Measurements from ENCODE around the gene KCNQ5.

KCNQ5 gene

DNA sequence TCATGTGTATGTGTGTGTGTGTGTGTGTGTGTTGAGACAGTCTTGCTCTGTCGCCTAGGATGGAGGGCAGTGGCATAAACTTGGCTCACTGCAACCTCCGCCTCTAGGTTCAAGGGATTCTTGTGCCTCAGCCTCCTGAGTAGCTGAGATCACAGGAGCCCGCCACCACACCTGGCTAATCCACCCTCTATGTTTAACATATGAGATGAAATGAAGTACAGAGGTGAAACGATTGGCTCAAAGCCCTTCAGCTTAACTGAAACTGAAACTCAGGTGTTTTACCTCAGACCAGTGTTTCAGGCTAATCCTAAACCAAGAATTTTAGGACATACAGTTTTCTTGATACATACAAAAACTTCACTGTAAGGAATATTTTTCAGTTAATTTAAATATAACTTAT is 167.3 kb downstream of the KCNQ5 start:
- Histone ChIP-seq H3K27ac (ENCODE audit: low read length) (no peak overlapping the region), H3K4me3 (ENCODE audit: low read length) (no peak overlapping the region), H3K36me3 (ENCODE audit: control insufficient read depth, insufficient read depth, low read length) (no peaks in the 10 kb centered on the region), H3K27me3 (ENCODE audit: control insufficient read depth, insufficient read depth, low read length) (no peaks in the 10 kb centered on the region), H3K4me1 (ENCODE audit: control insufficient read depth, insufficient read depth, low read length) (no peaks in the 10 kb centered on the region), H3K9me3 (ENCODE audit: control insufficient read depth, insufficient read depth, low read length) (no peaks in the 10 kb centered on the region)
- DNase-seq (ENCODE audit: low read depth, low spot score) = no peak
- WGBS (ENCODE audit: insufficient coverage, insufficient read length) = no CpG with 5 or more reads among the region's 4 CpGs

DNA sequence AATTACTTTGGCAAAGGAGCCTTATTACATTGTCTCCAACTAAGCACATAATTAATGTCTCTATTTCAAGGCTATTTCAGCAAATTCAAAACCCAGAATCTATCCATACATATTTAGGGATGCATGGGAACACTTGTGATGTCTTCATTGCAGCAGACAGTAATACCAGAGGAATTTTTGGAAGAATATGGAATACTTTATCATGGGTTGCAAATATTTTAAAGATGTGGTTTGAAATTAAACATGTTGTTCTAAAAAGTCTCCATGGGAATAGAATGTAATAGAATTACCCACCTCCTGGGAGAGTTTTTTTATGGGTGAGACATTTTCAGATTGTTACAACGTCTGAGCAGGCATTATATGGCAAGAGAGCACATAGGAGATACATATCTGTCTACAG is 170.8 kb downstream of the KCNQ5 start:
- DNase-seq (ENCODE audit: low read depth, low spot score) = no peak
- H3K27me3 ChIP-seq (ENCODE audit: control insufficient read depth, insufficient read depth, low read length) = no peaks in the 10 kb centered on the region
- H3K9me3 ChIP-seq (ENCODE audit: control insufficient read depth, insufficient read depth, low read length) = no peaks in the 10 kb centered on the region
- no peak overlapping the region for H3K4me3 ChIP-seq (ENCODE audit: low read length)
- no peaks in the 10 kb centered on the region for H3K36me3 ChIP-seq (ENCODE audit: control insufficient read depth, insufficient read depth, low read length)
- WGBS (ENCODE audit: insufficient coverage, insufficient read length) = no CpG with 5 or more reads among the region's 1 CpG
- H3K27ac ChIP-seq (ENCODE audit: low read length) = no peak overlapping the region
- no peaks in the 10 kb centered on the region for H3K4me1 ChIP-seq (ENCODE audit: control insufficient read depth, insufficient read depth, low read length)

DNA sequence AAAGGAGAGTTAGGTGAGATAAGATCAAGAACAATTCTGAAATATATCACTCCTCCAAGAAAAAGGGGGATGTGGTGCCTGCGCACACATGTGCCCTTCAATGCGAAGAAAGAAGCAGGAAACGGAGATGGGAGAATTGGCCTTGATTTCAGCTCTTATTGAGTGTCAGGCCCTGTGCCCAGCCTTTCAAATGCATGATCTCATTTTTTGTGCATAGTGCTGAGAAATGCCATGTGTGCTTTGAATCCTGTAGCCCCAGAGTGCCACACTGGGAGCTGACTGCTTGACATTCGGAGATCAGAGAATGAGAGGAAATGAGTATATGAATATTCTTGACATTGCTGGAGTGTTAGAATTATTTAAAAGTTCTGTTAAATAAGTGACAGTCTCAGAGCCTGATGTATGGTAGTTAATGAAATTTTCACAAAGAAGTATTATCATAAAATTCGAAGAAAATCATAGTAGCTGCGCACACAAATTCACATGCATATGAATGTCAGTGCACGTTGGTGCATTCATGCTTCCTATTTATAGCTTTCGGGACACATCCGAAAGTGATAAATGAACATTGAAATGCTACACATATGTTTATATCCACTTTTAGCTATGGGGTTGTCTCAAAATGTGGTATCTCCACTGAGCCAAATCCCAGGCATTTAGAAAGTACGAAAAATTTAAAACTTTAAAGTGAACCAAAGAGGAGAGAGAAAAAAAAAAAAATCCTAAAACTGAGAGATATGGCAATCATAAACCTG is 172.0 kb downstream of the KCNQ5 start:
- no peaks in the 10 kb centered on the region for H3K9me3 ChIP-seq (ENCODE audit: control insufficient read depth, insufficient read depth, low read length)
- no peaks in the 10 kb centered on the region for H3K36me3 ChIP-seq (ENCODE audit: control insufficient read depth, insufficient read depth, low read length)
- no peaks in the 10 kb centered on the region for H3K4me1 ChIP-seq (ENCODE audit: control insufficient read depth, insufficient read depth, low read length)
- DNase-seq (ENCODE audit: low read depth, low spot score) = no peak
- no peak overlapping the region for H3K4me3 ChIP-seq (ENCODE audit: low read length)
- no CpG with 5 or more reads among the region's 10 CpGs for WGBS (ENCODE audit: insufficient coverage, insufficient read length)
- H3K27me3 ChIP-seq (ENCODE audit: control insufficient read depth, insufficient read depth, low read length) = no peaks in the 10 kb centered on the region
- H3K27ac ChIP-seq (ENCODE audit: low read length) = no peak overlapping the region

GRCh38 chr6:72798196-72798595 is 176.3 kb downstream of the KCNQ5 start:
- Histone ChIP-seq H3K27ac (ENCODE audit: low read length) (no peak overlapping the region), H3K36me3 (ENCODE audit: control insufficient read depth, insufficient read depth, low read length) (no peaks in the 10 kb centered on the region), H3K4me3 (ENCODE audit: low read length) (no peak overlapping the region), H3K27me3 (ENCODE audit: control insufficient read depth, insufficient read depth, low read length) (no peaks in the 10 kb centered on the region), H3K4me1 (ENCODE audit: control insufficient read depth, insufficient read depth, low read length) (no peaks in the 10 kb centered on the region), H3K9me3 (ENCODE audit: control insufficient read depth, insufficient read depth, low read length) (no peaks in the 10 kb centered on the region)
- no peak for DNase-seq (ENCODE audit: low read depth, low spot score)
- WGBS (ENCODE audit: insufficient coverage, insufficient read length) = no CpG with 5 or more reads among the region's 2 CpGs

DNA sequence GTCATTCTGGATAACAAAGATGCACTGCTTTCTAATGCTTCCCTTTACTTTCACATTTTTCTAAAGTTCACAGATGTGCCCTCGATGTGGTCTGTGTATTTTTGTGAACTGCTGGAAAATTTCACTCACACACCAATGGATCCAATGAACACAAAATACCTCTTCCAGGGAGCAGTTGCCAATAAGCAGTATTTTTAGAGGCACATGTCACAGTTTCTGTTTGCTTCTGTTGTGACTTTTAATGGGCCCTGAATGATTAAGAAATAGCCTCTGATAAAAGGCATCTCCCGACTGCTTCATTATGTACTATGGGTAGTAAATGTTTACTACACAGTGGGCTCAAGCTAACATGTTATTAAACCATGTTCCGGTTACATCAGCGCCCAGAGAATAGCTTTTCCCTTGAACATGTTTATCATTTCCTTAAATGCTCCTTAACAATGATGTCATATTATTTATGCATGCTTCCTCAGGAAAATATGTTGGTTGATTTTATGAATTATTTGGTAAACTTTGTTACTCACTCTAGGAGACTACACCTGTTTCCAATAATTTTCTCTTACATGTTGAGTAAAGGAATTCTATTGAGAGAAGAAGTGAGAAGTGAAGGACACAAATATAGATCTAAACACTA is 188.0 kb downstream of the KCNQ5 start:
- no peaks in the 10 kb centered on the region; the same call in 1 of the 2 replicates for H3K4me1 ChIP-seq (ENCODE audit: control insufficient read depth, insufficient read depth, low read length)
- no peaks in the 10 kb centered on the region for H3K36me3 ChIP-seq (ENCODE audit: control insufficient read depth, insufficient read depth, low read length)
- H3K27ac ChIP-seq (ENCODE audit: low read length) = no peak overlapping the region
- no peaks in the 10 kb centered on the region for H3K9me3 ChIP-seq (ENCODE audit: control insufficient read depth, insufficient read depth, low read length)
- no peaks in the 10 kb centered on the region for H3K27me3 ChIP-seq (ENCODE audit: control insufficient read depth, insufficient read depth, low read length)
- no peak for DNase-seq (ENCODE audit: low read depth, low spot score)
- H3K4me3 ChIP-seq (ENCODE audit: low read length) = no peak overlapping the region
- WGBS (ENCODE audit: insufficient coverage, insufficient read length) = no CpG with 5 or more reads among the region's 4 CpGs

GRCh38 chr6:72810571-72811280 is 188.9 kb downstream of the KCNQ5 start:
- no peak for DNase-seq (ENCODE audit: low read depth, low spot score)
- Histone ChIP-seq H3K4me3 (ENCODE audit: low read length) (no peak overlapping the region), H3K27me3 (ENCODE audit: control insufficient read depth, insufficient read depth, low read length) (no peaks in the 10 kb centered on the region), H3K27ac (ENCODE audit: low read length) (no peak overlapping the region), H3K36me3 (ENCODE audit: control insufficient read depth, insufficient read depth, low read length) (no peaks in the 10 kb centered on the region), H3K9me3 (ENCODE audit: control insufficient read depth, insufficient read depth, low read length) (no peaks in the 10 kb centered on the region), H3K4me1 (ENCODE audit: control insufficient read depth, insufficient read depth, low read length) (no peaks in the 10 kb centered on the region; the same call in 1 of the 2 replicates)
- WGBS (ENCODE audit: insufficient coverage, insufficient read length) = no CpG with 5 or more reads among the region's 4 CpGs

DNA sequence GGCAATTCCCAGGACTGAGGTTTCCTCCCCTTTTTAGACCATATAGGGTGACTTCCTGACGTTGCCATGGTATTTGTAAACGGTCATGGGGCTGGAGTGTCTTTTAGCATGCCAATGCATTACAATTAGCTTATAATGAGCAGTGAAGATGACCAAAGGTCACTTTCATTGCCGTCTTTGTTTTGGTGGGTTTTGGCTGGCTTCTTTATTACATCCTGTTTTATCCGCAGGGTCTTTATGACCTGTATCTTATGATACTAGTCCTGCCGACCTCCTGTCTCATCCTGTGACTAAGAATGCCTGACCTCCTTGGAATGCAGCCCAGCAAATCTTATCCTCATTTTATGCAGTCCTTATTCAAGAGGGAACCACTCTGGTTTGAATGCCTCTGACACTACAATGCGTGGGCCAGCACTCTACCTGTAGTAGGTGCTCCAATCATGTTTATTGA is 190.1 kb downstream of the KCNQ5 start:
- H3K36me3 ChIP-seq (ENCODE audit: control insufficient read depth, insufficient read depth, low read length) = no peaks in the 10 kb centered on the region
- WGBS (ENCODE audit: insufficient coverage, insufficient read length) = no CpG with 5 or more reads among the region's 6 CpGs
- no peak overlapping the region for H3K27ac ChIP-seq (ENCODE audit: low read length)
- H3K4me1 ChIP-seq (ENCODE audit: control insufficient read depth, insufficient read depth, low read length) = no peaks in the 10 kb centered on the region; the same call in 1 of the 2 replicates
- no peaks in the 10 kb centered on the region for H3K27me3 ChIP-seq (ENCODE audit: control insufficient read depth, insufficient read depth, low read length)
- no peak overlapping the region for H3K4me3 ChIP-seq (ENCODE audit: low read length)
- peak; percentile 18 for DNase-seq (ENCODE audit: low read depth, low spot score)
- no peaks in the 10 kb centered on the region for H3K9me3 ChIP-seq (ENCODE audit: control insufficient read depth, insufficient read depth, low read length)

DNA sequence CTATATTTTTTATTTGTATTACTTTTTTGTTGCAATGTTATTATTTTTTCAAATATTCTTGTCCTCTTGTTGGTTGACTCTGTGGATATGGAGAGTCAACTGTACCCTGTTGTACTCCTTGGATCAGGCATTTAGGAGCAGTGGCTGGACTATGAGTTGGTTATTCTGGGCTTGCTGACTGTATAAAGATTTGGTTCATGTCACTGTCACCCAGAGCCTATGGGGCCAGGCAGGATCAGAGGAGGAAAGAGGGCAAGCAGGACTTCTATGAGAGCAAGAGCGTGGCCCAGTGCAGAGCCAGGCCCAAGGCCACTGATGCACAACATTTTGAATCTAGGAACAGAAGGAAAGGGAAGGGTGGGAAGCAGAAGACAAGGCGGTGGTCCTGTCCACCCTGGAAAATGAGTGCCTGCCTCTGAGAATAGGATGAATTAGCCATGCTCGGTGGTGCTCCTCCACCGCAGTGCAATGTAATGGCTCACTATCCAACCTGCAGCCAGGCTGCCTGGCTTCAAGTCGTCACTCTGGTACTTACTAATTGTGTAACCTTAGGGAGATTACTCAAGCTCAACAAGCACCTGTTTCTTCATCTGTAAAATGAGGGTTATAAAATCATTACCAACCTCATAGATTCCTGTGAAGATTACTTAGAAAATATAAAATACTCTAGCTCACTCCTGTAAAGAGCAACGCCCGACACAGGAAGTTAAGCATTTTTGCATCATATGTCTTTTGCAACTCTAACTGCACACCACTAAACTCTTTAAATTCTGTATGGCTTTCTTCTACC is 192.1 kb downstream of the KCNQ5 start:
- H3K9me3 ChIP-seq (ENCODE audit: control insufficient read depth, insufficient read depth, low read length) = no peaks in the 10 kb centered on the region
- no peak overlapping the region for H3K4me3 ChIP-seq (ENCODE audit: low read length)
- H3K27me3 ChIP-seq (ENCODE audit: control insufficient read depth, insufficient read depth, low read length) = no peaks in the 10 kb centered on the region
- WGBS (ENCODE audit: insufficient coverage, insufficient read length) = no CpG with 5 or more reads among the region's 7 CpGs
- no peak for DNase-seq (ENCODE audit: low read depth, low spot score)
- no peak overlapping the region for H3K27ac ChIP-seq (ENCODE audit: low read length)
- no peaks in the 10 kb centered on the region; the same call in 1 of the 2 replicates for H3K4me1 ChIP-seq (ENCODE audit: control insufficient read depth, insufficient read depth, low read length)
- no peaks in the 10 kb centered on the region for H3K36me3 ChIP-seq (ENCODE audit: control insufficient read depth, insufficient read depth, low read length)

DNA sequence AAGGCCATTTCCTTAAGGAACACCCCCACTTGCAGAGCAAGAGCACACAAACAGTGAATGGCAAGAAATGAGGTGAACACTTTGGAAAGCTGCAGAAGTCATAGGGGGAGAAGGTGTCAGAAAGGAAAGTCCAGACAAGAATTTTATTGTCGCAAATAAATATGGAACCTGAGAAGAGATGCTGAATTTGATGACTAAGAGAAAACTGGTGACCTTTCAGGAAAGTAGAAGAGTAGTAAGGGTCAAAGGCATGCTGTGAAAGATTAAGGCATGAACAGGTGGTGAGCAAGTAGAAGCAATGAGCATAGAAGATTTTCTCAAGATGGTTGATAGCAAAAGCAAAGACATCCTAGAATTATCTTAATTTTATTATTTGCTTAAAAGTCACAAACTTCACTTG is 194.2 kb downstream of the KCNQ5 start:
- no peaks in the 10 kb centered on the region for H3K9me3 ChIP-seq (ENCODE audit: control insufficient read depth, insufficient read depth, low read length)
- H3K27ac ChIP-seq (ENCODE audit: low read length) = no peak overlapping the region
- DNase-seq (ENCODE audit: low read depth, low spot score) = no peak
- H3K4me3 ChIP-seq (ENCODE audit: low read length) = no peak overlapping the region
- H3K4me1 ChIP-seq (ENCODE audit: control insufficient read depth, insufficient read depth, low read length) = no peaks in the 10 kb centered on the region; the same call in 1 of the 2 replicates
- no peaks in the 10 kb centered on the region for H3K27me3 ChIP-seq (ENCODE audit: control insufficient read depth, insufficient read depth, low read length)
- no peaks in the 10 kb centered on the region for H3K36me3 ChIP-seq (ENCODE audit: control insufficient read depth, insufficient read depth, low read length)
- WGBS (ENCODE audit: insufficient coverage, insufficient read length) = no CpG with 5 or more reads among the region's 1 CpG

- H3K4me3 ChIP-seq (ENCODE audit: low read length) = no peak overlapping the region
- no peaks in the 10 kb centered on the region for H3K36me3 ChIP-seq (ENCODE audit: control insufficient read depth, insufficient read depth, low read length)
- H3K27me3 ChIP-seq (ENCODE audit: control insufficient read depth, insufficient read depth, low read length) = no peaks in the 10 kb centered on the region
- H3K4me1 ChIP-seq (ENCODE audit: control insufficient read depth, insufficient read depth, low read length) = no peaks in the 10 kb centered on the region; the same call in 1 of the 2 replicates
- H3K9me3 ChIP-seq (ENCODE audit: control insufficient read depth, insufficient read depth, low read length) = no peaks in the 10 kb centered on the region
- H3K27ac ChIP-seq (ENCODE audit: low read length) = no peak overlapping the region
- DNase-seq (ENCODE audit: low read depth, low spot score) = no peak
- WGBS (ENCODE audit: insufficient coverage, insufficient read length) = no CpG with 5 or more reads among the region's 2 CpGs
These were observed 195.3 kb downstream of the KCNQ5 start for GRCh38 chr6:72817208-72817607.

Data from iPS DF 6.9 (cell line).